Brain pericyte (primary cell): ENCODE data around the gene CRKL.

Source experiments
- DNase-seq: peaks from one replicate; pipeline ENCODE4 v3.0.0-alpha.2; 2012; ENCODE audit warnings: low read depth, low spot score

CRKL gene

DNA sequence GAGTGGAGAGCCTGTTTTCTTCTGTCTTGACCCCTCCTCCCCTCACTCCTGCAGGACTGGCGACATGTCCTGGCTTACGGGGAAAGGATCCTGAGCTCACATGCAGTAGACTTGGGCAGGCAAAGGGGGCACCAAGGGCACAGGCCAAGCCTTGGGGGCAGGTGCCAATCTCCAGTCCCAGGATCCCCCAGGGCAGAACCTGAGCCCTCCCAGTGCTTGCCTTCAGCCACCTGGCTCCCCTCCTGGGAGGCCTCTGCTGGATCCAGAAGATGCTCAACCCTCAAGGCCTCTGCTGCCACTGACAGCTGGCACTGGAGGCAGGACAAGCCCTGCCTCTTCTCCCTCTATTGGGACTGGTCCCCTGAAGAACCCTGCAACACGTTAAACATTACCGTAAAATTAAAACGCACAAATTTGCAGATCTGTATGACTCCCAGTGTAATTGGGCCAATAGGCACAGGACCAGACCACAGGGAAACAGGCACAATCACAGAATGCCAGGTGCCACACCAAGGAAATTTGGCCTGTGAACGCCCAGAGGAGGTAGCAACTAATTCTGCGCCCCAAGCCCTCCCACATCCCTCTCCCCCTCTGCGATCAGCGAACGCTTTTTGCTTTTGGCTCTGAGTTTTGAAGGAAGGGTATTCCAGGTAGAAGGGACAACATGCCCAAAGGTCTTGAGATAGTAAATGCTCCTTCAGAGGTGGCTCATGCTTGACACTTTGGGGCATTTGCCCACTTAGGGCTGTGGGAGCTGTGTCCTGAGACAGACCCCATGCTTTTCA, 63.9 kb downstream of the CRKL start:
- no peak for DNase-seq

DNA sequence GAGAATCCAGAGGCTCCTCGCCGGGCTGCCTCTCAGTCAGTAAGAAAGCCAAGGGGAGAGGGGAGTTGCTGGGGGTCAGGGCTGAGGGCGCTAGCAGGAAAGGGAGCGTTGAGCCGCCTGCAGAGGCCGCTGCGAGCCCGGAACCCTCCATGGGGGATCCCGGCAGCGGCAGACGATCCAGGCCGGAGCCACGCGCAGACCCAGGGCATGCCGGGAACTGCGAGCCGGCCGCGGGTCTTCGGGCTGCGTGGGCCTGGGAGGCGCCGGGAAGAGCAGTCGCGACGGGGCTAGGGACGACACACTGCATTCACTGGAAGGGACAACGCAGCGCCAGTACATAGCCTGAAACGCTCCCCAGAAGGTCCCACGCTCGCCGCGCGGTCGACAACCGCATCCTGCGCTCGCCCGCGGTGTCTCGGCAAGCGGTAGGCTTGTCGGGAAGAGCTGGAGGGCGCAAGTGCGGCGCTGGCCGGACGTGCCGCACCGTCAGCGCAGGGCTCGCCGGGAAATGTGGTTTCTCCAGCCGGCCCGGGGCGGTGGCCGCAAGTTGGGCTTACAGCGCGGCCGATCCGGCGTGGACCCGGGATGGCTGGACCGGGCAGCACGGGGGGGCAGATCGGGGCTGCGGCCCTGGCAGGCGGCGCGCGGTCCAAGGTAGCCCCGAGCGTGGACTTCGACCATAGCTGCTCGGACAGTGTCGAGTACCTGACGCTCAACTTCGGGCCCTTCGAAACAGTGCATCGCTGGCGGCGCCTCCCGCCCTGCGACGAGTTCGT, 64.8 kb downstream of the CRKL start, which contains the start of gene LZTR1:
Gene LZTR1, plus strand, starts transcription at position 511 of the 776 bp plus-strand sequence. Its CDS starts 75 bp downstream, at position 586.
- DNase-seq: peak; percentile 50

DNA sequence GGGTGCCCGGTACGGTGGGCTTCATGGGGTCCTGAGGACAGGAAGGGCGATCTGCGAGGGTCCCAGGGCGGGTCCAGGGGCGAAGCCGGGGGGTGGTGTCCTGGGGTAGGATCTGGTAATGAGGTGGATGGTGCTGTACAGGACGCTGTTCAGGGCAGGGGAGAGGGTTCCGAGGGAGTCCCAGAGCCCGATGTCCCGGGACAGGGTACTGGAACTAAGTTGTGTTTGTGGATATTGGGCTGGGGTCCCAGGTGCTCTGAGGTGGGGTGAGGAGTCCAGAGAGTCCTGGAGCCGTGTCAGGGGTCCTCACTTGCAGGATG, 65.3 kb downstream of the CRKL start:
- no peak for DNase-seq

DNA sequence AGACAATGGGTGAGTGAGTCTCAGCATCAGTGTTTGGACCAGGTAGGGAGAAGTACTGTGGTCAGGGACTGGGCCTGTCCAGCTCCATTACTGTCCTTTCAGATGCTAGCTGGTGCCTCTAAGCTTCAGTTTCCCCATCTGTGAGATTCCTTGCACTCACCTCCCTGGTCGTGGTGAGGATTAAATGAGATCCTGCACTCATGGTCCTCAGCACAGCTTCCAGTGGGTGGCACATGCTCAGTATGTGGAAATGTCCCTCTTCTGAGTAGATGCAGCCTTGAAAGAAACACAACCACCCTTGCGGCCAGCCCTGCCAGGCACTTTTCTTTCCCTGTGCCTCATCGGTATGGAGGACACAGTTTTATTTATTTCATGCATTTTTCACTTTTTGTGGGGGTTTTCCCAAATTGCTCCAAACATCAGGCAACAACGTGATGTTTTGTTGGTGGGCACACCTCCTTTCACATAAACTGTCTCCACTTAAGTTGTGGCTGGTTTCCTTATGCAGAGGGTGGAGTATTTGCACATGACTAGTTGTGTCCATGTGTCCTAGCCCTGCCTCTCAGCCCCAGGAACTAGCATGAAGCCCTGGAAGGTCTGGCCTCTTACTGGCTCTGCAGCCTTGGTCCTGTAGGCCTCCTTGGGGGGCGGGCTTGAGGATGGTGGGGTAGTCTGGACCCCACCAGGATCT, 66.0 kb downstream of the CRKL start:
- no peak for DNase-seq

DNA sequence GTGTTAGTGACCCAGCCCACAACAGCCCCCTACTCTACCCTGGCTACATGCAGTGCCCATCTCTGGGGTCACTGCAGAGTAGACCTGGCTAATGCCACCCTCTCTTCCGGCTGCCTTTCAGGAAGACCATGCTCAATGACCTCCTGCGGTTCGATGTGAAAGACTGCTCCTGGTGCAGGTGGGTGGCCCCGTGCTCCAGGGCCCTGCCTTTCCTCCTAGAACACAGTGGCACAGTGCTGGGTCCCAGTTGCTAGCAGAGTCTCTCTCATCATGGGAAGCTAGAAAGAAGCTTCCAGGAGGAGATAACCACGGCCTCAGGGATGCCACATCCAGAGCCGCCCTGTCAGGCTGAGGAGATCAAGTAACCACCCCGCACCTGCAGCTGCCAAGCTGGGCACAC, 68.5 kb downstream of the CRKL start:
- DNase-seq: no peak

DNA sequence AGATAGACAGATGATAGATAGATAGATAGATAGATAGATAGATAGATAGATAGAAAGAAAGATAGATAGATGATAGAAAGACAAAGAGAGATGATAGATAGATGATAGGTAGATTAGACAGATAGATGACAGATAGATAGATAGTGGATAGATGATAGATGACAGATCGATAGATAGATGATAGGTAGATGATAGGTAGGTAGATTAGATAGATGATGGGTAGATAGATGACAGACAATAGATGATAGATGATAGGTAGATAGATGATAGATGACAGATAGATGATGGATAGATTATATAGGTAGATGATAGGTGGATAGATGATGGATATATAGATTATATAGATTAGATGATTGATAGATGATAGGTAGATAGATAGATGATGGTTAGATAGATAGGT, 69.2 kb downstream of the CRKL start:
- DNase-seq: no peak

DNA sequence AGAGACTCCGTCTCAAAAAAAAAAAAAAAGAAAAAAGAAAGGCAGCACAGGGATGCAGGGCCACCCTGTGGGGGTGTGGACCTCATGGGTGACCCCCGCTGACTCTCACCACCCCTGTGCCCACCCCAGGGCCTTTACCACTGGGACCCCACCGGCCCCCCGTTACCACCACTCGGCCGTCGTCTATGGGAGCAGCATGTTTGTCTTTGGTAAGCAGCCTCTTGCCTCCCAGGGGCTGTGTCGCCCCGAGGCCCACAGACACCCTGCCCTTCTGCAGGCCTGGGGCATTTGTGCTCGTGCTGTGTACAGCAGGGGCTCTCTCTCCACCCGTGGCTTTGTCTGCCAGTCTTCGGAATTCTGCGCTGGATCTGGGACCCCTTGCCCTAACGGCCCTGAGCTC, 70.2 kb downstream of the CRKL start:
- no peak for DNase-seq

DNA sequence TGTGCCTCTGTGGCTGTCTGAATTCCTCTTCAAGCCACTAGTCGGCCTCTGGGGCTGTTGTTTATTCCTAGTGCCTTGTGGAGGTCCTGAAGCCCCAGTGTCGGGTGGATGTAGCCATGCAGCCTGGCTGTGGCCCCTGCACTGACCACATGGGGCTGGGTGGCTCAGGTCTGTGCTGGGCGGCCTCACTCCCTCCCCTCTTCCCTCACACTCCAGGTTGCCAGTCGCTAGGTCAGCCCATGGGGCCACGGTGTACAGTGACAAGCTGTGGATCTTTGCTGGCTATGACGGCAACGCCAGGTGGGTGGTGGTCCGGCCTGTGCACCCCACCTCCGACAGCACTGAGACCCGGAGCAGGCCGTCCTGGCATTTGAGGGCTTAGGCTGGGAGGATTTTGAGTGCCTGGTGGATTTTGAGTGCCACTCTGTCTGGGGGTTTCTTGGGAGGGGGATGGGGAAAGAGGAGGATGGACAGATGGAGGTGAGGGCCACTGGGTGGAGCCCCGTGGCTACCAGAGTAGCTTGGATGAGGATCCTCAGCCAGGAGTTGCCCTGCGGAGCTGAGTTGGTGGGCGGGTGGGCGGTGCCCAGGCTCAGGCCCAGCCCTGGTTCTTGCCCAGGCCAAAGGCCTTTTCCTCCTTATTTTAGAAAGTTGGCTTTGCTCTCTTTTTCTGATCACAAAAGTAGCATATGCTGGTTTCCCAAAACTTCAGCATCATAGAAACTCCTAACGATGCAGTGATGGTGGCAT, 71.5 kb downstream of the CRKL start:
- DNase-seq: no peak

DNA sequence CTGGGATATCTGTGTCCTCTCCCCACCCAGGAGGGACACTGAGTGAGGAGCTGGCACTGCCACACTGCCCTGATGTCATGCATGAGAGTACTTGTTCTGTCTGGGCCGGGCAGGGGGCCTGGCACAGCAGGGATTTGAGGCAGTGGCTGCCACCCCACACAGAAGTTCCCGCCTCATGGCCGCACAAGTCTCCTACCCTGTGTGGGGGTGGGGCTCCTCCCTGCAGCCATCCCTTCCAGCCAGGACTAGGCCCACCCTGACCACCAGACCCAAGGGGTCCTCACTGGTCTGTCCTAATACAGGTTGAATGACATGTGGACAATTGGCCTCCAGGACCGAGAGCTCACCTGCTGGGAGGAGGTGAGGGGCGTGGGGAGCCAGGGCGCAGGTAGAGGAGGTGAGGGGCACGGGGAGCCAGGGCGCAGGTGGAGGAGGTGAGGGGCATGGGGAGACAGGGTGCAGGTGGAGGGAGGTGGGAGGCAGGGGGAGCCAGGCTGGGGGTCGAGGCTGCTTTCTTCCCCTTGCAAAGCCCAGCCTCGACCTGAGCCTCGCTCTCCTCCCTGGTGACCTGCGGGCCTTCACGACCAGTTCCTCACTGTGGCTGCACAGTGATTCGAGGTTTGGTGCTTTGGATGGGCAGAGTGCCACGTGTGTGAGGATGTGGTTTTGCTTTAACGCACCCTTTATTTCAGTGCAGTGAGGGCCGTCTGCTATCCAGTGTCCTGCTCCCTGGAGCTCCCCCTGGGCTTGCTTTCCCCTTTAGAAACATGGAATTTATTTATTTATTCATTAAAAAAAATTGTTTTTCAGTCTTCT, 72.3 kb downstream of the CRKL start:
- no peak for DNase-seq

DNA sequence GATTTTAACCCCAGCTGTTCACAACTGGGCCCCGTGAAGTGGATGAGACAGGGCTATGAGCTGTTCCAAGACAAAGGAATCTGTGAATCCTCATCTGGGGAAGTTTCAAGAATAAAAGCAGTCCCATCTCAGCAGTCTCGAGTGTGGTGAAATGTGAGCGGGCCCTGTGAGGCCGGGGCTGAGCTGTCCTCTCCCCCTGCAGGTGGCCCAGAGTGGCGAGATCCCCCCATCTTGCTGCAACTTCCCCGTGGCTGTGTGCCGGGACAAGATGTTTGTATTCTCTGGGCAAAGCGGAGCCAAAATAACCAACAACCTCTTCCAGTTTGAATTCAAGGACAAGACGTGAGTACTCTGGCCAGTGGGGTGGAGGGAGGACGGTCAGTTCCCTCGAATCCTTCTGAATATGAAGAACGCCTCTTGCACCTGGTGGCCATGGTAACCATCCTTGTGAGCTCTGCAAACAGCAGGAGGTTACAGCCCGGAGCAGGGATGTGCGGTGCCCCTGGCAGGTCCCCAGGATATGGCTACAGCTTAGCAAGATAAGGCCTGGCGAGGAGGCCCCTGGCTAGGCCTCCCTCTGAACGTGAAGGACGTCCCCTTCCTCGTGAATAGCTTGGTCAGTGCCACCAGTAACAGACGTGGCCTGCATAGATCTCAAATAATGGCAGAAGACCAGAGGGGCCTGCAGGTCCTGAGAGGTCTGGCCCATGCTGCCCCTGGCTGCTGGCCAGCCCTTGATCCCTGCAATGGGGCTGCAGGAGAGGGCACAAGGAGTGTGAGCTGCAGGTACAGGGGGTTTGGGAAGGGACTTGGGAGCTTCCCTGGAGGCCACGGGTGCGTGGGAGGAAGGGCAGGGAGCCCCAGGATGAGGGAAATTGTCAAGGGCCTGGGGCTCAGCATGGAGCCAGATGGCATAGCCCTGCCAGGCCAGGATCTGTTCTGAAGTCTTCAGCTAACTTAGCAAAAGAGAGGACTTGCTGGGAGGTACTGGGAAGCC, 73.3 kb downstream of the CRKL start:
- no peak for DNase-seq

DNA sequence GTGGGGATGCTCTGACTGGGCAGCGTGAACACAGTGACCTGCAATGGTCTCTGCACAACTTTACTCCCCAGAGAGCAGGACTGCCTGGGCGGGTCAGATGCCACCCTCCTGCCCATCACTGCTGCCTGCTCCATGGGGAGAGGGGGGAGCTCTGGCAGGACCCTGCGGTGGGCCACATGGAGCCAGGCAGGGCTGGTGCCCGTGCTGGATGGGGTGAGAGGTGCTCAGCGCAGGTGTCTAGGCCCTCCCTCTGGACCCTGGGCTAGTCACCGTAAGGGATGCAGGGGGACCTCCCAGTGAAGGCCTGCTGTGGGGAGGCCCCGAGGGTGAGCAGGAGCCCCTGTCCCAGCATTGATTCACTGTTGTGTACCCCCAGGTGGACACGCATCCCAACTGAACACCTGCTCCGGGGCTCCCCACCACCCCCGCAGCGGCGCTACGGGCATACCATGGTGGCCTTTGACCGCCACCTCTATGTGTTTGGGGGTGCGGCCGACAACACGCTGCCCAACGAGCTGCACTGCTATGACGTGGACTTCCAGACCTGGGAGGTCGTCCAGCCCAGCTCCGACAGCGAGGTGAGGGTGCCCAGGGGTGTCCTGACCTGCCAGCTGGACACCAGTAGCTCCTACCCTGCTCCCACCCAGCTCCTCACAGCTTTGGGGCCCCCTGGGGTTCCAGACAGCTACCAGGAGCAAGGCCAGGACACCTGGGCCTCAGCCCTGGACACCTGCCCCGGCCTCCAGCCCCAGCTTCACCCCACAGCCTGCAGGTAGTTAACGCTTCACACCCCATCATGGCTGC, 74.2 kb downstream of the CRKL start:
- DNase-seq: no peak

DNA sequence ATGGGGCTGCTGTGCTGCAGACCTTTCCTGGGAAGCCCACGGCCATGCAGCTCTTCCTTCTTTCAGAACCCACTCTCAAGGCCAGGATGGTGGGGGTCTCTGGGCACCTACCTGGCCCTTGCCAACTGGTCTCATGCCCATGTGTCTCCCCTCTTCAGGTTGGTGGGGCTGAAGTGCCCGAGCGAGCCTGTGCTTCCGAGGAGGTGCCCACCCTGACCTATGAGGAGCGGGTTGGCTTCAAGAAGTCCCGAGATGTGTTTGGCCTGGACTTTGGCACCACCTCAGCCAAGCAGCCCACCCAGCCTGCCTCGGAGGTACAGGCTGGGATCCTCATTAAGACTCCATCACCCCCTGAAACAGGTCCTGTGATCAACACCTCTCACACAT, 74.8 kb downstream of the CRKL start:
- no peak for DNase-seq

DNA sequence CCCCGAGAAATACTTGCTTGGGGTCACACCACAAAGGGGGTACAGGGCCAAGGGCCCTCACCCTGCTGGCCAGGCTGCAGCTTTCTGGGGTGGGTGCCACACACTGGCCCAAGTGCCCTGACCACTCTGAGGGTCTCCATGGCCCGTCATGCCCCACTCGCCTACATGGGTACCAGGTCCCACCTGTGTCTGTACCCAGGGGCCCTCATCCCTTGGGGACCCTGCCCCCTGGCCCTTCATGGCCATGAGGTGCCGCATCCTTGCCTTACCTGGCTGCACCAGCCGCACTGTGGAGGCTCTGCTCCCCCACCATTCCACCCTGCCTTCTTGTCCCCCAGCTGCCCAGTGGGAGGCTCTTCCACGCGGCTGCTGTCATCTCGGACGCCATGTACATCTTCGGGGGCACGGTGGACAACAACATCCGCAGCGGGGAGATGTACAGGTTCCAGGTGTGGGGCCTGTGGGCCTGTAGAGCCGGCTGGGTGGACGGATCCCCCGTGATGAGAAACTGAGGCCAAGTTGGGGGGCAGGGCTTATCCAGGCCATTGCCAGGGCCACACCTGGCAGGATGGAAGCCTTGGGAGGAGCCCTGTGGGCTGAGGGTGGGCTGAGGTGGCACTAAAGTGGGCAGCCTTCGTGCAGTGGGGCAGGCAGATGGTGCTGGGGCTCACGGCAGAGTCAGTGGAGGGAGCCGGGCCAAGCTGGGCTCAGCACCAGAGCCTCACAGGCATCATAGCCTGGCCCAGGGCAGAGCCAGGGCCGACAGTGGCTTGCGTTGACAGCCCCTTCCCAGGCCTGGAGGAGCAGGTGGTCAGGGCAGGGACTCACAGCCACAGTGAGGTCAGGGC, 75.5 kb downstream of the CRKL start:
- no peak for DNase-seq

DNA sequence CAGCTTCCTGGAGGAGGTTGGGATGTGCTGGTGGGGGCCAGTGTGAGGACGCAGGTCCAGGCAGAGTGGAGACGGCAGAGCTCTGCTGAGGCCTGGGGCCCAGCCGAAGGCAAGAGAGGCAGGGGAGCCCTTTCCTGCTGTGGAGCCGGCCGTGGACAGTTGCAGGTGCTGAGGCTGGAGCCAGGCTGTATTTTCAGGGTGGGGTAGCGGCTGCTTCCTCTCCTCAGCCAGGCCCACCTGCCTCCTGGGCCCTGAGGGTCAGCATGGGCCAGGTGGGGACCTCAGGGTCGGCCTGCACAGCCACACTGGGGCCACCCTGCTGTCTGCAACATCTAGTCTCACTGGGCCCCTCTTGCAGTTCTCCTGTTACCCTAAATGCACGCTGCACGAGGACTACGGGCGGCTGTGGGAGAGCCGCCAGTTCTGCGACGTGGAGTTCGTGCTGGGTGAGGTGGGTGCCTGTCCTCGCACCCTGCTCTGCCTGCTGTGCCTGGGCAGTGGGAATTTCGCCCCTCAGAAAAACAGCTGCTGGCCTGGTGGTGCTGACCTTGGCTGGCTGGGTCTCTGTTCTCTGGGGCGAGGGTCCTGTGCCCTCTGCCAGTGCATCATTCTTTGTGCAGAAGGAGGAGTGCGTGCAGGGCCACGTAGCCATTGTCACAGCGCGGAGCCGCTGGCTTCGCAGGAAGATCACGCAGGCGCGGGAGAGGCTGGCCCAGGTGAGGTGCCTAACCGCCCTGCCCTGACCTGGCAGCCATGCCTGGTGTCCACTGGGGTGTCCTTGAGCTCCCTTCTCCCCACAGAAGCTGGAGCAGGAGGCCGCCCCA, 76.3 kb downstream of the CRKL start:
- DNase-seq: no peak

DNA sequence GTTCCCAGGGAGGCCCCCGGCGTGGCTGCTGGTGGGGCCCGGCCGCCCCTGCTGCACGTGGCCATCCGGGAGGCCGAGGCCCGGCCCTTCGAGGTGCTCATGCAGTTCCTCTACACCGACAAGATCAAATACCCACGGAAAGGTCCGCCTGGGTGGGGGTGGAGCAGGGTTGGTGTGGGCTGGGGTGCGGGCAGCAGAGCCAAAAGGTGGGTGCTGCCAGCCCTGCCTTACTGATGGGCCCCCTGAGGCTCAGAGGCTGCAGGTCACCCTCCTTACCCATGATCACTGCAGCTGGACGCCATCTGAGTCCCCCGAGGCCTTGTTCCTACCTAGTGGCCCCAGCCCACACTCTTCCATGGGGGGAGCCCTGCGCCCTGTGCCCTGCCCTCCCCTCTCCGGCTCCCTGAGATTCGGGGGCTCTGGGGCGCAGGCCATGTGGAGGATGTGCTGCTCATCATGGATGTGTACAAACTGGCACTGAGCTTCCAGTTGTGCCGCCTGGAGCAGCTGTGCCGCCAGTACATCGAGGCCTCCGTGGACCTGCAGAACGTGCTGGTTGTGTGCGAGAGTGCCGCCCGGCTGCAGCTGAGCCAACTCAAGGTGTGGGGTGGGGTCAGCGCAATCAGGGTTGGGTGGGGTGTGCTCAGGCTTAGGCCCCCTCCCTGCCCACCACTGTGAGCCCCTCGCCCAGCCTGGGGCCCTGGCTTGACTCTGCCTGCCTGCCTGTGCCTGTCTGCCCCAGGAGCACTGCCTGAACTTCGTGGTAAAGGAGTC, 77.1 kb downstream of the CRKL start:
- DNase-seq: no peak

DNA sequence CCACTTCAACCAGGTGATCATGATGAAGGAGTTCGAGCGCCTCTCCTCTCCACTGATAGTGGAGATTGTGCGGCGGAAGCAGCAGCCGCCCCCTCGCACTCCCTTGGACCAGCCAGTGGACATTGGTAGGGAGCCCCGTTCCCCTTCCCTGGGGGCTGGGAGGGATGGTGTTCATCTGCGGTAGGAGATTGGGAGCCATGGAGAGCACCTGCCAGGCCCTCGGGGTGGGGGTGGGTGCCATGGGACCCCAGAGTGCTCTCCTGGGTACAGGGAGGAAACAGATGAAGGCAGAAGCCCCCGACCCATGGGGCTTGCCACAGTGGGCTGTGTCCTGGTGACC, 77.7 kb downstream of the CRKL start:
- no peak for DNase-seq
